ENCODE data around the gene OR4C6. TPM values are rescaled to one million over a fixed set of nuclear protein-coding genes. Genes with fewer than 3 reads are reported as not detected.

The OR4C6 gene
- total and polyA plus RNA-seq, 2 donors (not counting 1 experiment from before 2014, with no cell fraction given): 0.28 TPM; not detected in 1

- TF ChIP-seq CTCF (IDR thresholded peaks at IDR 0.05): no peak
- TF ChIP-seq EZH2 (IDR thresholded peaks at IDR 0.05; ENCODE audit: borderline replicate concordance, insufficient read depth, low read depth, low read length, poor library complexity, severe bottlenecking): no peak
Observed at GRCh38 chr11:55634813-55635212, 27.2 kb upstream of the OR4C6 start, which contains the start of gene OR4P4. Gene OR4P4, plus strand, starts transcription at chr11:55635113.

GRCh38 chr11:55648027-55648426 is 14.0 kb upstream of the OR4C6 start, which contains the start of gene OR4S2:
Gene OR4S2, plus strand, starts transcription at chr11:55648327. Its CDS starts 2,577 bp downstream, at chr11:55650904.
- ATAC-seq (ENCODE audit: low read depth): no peak
- no peak within 1 kb of the TSS for H3K27ac Mint-ChIP-seq
- DNase-seq: no peak

More at GRCh38 chr11:55634813-55635212, 27.2 kb upstream of the OR4C6 start, which contains the start of gene OR4P4:
- ChIA-PET CTCF (no interaction called here), POLR2A (no interaction called here)
- ATAC-seq (ENCODE audit: low read depth) (no peak), DNase-seq (no peak)
- Histone ChIP-seq H3K4me2 (replicated peaks; ENCODE audit: low read depth, low read length, poor library complexity, severe bottlenecking) (no peak within 1 kb of the TSS), H3K27me3 (replicated peaks in 1 of 4; ENCODE audit: control extremely low read depth in 1 of 4, control insufficient read depth in 3 of 4, insufficient read depth in 4 of 4, low read length in 3 of 4) (no peaks in the 10 kb centered on the region), H3K9ac (ENCODE audit: low read length) (no peak within 1 kb of the TSS), H3K4me1 (ENCODE audit: control insufficient read depth in 2 of 2, insufficient read depth in 2 of 2, low read length in 2 of 2) (no peaks in the 10 kb centered on the region), H4K20me1 (ENCODE audit: control insufficient read depth, insufficient read depth, low read length, poor library complexity, severe bottlenecking) (no peaks in the 10 kb centered on the region), H3K9me3 (ENCODE audit: control extremely low read depth in 1 of 3, control insufficient read depth in 2 of 3, insufficient read depth in 1 of 3, low read length in 2 of 3) (peaks cover 0 to 2% (median 1%) of the 10 kb centered on the region in 3 donors), H2AFZ (ENCODE audit: insufficient read depth, low read depth, low read length, poor library complexity, severe bottlenecking) (no peak within 1 kb of the TSS), H3K36me3 (replicated peaks in 1 of 2; ENCODE audit: control extremely low read depth in 1 of 2, control insufficient read depth in 1 of 2, extremely low read depth in 1 of 2, insufficient read depth in 2 of 2, low read length in 1 of 2) (no peaks in the 10 kb centered on the region), H3K27ac (ENCODE audit: low read length in 2 of 2) (no peak within 1 kb of the TSS), H3K4me3 (ENCODE audit: control extremely low read depth in 1 of 5, extremely low read depth in 1 of 5, insufficient read depth in 1 of 5, low read depth in 2 of 5, low read length in 4 of 5) (no peak within 1 kb of the TSS), H3K79me2 (ENCODE audit: control insufficient read depth, insufficient read depth, low read length) (no peaks in the 10 kb centered on the region)
- H3K27ac Mint-ChIP-seq: no peak within 1 kb of the TSS
- intact Hi-C loops (cut with micrococcal nuclease): no loop called here
- 100% methylated on average over 1 of the region's 3 CpGs for WGBS (ENCODE audit: insufficient coverage)
- H3K4me1 Mint-ChIP-seq: no peaks in the 10 kb centered on the region
- H3K9me3 Mint-ChIP-seq (ENCODE audit: insufficient read depth): peaks cover 10% of the 10 kb centered on the region
- no peak within 1 kb of the TSS for H3K4me3 Mint-ChIP-seq
- H3K27me3 Mint-ChIP-seq: no peaks in the 10 kb centered on the region

More at GRCh38 chr11:55648027-55648426, 14.0 kb upstream of the OR4C6 start, which contains the start of gene OR4S2:
- no peak within 1 kb of the TSS for H3K27ac ChIP-seq (ENCODE audit: low read length in 2 of 2)
- H3K9ac ChIP-seq (ENCODE audit: low read length): no peak within 1 kb of the TSS
- H3K4me1 ChIP-seq (ENCODE audit: control insufficient read depth in 2 of 2, insufficient read depth in 2 of 2, low read length in 2 of 2): no peaks in the 10 kb centered on the region
- POLR2A ChIA-PET: no interaction called here
- H4K20me1 ChIP-seq (ENCODE audit: control insufficient read depth, insufficient read depth, low read length, poor library complexity, severe bottlenecking): no peaks in the 10 kb centered on the region
- Mint-ChIP-seq H3K9me3 (ENCODE audit: insufficient read depth) (peaks cover 13% of the 10 kb centered on the region), H3K4me3 (no peak within 1 kb of the TSS), H3K4me1 (no peaks in the 10 kb centered on the region), H3K27me3 (no peaks in the 10 kb centered on the region)
- TF ChIP-seq CTCF (IDR thresholded peaks at IDR 0.05) (no peak), EZH2 (IDR thresholded peaks at IDR 0.05; ENCODE audit: borderline replicate concordance, insufficient read depth, low read depth, low read length, poor library complexity, severe bottlenecking) (no peak)
- no CpG with 5 or more reads among the region's 2 CpGs for WGBS (ENCODE audit: insufficient coverage)
- intact Hi-C loops (cut with micrococcal nuclease): no loop called here
- peaks cover 0 to 3% (median 0%) of the 10 kb centered on the region in 3 donors for H3K9me3 ChIP-seq (ENCODE audit: control extremely low read depth in 1 of 3, control insufficient read depth in 2 of 3, insufficient read depth in 1 of 3, low read length in 2 of 3)
- no peaks in the 10 kb centered on the region for H3K36me3 ChIP-seq (replicated peaks in 1 of 2; ENCODE audit: control extremely low read depth in 1 of 2, control insufficient read depth in 1 of 2, extremely low read depth in 1 of 2, insufficient read depth in 2 of 2, low read length in 1 of 2)
- CTCF ChIA-PET: no interaction called here
- H2AFZ ChIP-seq (ENCODE audit: insufficient read depth, low read depth, low read length, poor library complexity, severe bottlenecking): no peak within 1 kb of the TSS
- no peak within 1 kb of the TSS for H3K4me2 ChIP-seq (replicated peaks; ENCODE audit: low read depth, low read length, poor library complexity, severe bottlenecking)
- H3K79me2 ChIP-seq (ENCODE audit: control insufficient read depth, insufficient read depth, low read length): no peaks in the 10 kb centered on the region
- no peaks in the 10 kb centered on the region for H3K27me3 ChIP-seq (replicated peaks in 1 of 4; ENCODE audit: control extremely low read depth in 1 of 4, control insufficient read depth in 3 of 4, insufficient read depth in 4 of 4, low read length in 3 of 4)
- no peak within 1 kb of the TSS for H3K4me3 ChIP-seq (ENCODE audit: control extremely low read depth in 1 of 5, extremely low read depth in 1 of 5, insufficient read depth in 1 of 5, low read depth in 2 of 5, low read length in 4 of 5)

Measured in B cell (primary cell).